Measurements from ENCODE around the gene C16orf95.

The C16orf95 gene

GRCh38 chr16:87330646-87331045 is 13.5 kb upstream of the C16orf95 start:
- DNase-seq = no peak

DNA sequence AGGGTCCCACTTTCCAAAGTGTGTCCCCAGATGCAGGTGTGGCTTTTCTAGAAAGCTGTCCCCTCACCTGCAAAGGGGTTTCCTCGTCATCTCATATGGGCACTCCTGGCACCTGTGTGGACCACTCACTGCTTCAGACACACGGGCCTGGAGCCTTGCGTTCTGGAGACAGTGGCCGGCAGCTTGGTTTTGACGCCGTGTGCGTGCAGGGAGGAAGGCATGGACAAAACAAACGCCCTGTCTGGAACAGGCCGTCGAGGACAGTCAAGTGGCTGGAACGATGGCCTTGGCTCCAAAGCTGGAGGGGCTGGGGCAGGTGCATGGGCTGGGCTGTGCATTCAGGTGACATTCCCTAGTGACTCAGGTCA is 13.0 kb upstream of the C16orf95 start:
- DNase-seq = no peak

DNA sequence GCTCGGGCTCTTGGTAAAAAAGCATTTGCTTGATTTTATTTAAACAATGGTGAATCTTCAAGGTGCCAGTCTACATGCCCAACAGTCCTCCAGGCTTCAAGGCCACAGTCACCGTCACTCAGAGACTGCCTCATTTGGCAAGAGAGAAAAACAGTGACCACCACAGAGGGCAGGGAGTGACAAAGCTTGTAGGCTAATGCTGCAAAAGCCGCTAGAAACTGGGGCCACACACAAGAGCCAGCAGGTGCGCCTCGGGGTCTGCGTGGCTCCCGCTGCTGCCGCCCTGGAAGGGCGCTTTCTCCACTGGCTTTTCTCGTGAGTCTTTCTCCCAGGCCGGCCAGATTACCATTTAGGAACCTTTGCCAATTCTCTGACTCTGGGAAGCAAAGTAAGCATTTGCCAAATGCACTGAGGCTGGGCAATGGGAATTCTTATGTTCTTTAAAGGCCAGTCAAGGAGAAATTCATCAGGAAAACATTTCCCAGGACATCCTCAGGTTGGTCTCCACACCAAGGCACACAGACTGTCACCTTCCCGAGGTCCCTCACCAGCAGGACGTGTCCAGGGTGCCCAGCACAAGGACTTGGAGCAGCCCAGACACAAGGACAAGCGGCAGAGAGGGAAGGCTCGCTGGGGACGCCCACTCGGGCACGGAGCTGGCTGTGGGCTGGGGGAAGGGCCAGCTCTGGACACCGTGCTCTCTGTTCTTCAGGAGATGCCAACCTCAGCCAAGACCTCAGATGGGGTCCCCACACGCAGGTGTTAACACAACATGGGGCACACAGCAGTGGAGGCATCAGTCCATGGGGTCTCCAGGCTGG is 12.5 kb upstream of the C16orf95 start:
- DNase-seq = no peak

DNA sequence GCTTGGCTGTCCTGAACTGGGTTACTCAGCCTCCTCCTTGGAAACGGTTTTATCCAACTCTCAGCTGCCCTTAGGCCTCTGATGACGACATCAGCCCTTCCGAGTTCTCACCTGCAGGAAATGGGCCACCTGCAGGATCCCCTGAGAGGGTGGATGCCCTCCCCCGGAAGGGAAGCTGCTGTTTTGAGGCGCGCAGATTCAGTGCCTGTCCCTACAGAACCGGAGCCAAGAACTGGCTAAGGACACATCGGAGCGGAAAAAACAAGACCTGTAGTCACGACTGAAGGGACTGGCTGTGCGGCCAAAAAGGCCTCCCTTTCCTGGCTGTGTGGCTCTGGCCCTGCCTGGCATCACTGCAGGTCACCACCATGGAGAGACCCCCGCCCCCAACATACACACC is 11.7 kb upstream of the C16orf95 start:
- peak; percentile 64 for DNase-seq

DNA sequence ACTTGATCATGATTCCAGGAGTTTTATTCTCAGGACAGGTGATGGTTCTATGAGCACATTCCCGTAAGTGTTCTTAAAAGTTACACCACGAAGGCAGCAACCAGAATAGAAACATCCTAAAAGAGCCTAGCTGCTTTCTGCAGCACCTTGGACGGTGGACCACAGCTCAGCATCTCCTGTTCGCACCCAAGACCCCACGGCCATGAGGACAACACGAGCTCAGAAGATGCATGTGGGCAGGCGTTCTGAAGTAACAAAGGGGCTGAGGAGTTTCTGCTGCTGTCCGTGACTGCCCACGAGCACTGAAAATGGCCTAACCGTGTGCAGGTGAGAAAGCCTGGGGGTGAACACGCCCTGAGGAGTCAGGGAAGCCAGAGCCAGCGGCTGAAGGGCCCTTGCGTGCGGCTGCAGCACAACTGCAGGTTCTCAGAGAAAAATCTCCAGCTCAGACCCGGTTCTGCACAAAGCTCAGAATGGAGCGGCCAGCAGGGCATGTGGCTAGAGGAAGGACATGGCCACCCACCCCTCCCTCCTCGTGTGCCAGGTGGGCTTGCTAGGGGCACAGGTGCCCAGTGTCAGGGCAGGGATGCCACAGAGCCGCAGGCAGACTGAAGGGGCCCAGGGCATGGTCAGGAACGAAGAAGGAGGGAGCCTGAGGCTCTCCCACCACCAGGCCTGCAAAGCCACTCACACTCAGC is 10.8 kb upstream of the C16orf95 start:
- DNase-seq = no peak

DNA sequence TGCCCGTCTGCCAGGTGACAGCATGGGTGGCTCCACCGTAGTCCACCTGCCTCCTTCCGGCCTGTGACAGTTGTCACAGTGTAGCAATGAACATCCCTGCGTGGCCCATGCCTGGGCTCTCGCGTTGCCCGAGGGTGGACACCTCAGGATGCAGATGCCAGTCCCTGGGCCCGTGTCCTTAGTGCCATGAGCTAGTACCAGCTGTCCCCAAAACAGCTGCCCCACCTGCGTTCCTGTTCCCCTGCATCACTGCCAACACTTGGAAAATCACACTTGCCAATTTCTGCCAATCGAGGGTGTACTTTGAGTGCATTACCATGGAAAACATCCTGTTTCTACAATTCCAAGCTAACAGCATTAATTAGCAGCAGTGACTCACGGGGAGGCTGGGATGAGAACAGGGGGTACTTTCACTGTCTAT is 9.0 kb upstream of the C16orf95 start:
- no peak for DNase-seq

DNA sequence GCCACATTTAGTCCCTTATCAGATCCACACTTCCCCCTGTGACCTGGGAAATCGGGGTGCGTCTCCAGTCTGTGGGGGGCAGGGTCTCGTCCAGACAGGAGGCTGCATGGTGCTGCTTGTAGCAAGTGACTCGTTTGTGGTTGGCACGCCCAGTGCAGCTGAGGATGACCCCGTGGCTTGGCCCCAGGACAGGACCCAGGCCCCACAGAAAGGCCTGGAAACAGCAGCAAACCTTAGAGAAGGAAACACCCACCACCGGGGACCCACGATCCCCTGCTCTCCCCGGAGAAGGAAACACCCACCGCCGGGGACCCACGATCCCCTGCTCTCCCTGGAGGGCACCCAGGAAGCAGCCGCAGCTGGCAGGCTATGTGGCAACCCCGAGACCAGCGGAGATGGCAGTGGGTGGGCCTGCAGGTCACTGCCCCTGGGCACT is 8.2 kb upstream of the C16orf95 start:
- DNase-seq = no peak

- DNase-seq = peak; percentile 41
Observed at GRCh38 chr16:87324411-87325275, 7.5 kb upstream of the C16orf95 start.

DNA sequence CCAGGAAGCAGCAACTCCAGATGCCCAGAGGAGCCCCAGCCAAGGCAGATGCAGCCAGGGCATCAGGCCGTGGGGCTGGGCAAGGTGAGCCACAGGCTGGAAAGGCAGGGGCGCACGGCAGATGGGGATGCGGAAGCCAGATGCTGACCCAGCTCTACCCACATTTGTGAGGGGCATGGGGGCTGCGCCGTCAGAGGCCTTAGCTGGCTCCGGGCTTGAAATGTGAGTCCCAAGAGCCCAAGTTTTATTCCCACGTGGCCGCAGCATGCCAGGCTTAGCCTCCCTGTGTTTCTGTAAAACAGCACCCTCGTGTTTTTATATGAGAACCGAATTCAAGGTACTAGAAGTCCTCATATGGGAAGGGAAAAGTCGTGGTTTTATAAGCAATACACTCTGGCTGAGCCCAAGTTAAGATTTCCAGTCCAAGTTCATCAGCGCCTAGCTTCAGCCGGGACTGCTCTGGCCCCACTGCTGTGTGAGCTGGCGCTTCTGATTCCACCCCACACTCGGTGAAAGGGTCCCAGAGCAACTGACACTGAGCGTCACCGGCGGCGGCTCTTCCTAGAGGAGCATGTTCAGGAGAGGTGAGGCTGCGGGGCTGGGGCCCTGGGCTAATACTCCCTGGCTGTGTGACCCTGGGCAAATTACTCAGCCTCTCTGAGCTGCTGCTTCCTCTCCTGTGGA is 6.7 kb upstream of the C16orf95 start:
- DNase-seq = no peak

DNA sequence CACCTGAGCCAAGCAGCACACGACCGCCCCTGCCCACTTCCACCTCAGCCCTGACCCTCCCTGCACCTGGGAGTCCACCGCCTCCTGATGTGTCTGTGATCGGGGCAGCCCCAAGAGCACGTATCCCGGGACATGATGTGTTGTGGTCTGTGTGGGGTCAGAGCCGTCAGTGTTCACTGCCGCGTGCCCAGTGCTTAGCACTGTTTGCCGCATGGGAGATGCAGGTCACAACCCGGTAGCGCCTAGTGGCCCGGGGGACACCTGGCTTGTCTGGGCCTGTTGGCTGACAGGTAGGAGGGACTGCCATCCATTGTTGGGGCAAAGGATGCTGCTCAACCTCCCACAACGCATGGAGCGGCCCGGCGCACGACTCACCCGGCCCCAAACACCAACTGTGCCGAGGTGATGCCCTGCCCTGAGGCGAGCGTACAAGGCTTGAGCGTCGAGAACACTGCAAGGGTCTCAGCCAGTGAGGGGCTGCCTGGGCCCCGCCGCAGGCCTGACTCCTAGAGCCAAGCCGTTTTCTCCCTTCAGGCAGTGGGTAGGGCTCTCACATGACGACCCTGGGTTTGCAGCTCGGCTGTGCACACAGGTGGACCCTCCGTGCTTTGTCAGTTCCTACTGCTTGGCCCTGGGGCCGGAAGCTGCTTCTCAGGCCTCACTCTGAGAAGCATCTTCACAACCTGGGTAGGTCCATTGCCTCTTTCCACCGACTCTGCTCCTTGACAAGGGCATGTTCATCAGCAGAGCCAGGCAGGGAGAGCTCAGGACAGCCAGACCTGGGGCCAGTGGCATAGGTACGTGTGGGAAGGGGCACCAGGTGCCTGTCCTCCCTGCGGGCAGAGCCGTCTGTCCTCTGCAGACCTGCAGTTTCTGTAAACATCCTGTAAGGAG is 5.9 kb upstream of the C16orf95 start:
- no peak for DNase-seq

DNA sequence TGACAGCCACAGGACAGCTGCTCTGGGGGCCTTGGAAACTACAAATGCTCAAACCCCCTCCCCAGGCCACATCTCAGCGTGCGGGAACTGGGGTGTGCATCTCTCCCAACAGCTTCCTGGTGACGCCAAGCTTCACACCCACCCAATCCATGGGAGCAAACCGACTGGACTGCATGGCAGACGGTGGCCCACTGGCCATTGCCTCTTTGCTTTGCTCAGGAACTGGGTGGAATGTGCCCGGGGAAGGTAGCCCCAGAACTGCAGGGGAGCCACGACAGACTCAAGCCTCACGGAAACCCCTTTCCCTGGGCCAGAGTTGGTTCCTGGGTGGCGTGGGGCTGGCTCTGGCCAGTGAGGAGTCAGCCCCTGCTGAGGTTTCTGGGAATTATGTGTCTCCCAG is 5.2 kb upstream of the C16orf95 start:
- DNase-seq = no peak

DNA sequence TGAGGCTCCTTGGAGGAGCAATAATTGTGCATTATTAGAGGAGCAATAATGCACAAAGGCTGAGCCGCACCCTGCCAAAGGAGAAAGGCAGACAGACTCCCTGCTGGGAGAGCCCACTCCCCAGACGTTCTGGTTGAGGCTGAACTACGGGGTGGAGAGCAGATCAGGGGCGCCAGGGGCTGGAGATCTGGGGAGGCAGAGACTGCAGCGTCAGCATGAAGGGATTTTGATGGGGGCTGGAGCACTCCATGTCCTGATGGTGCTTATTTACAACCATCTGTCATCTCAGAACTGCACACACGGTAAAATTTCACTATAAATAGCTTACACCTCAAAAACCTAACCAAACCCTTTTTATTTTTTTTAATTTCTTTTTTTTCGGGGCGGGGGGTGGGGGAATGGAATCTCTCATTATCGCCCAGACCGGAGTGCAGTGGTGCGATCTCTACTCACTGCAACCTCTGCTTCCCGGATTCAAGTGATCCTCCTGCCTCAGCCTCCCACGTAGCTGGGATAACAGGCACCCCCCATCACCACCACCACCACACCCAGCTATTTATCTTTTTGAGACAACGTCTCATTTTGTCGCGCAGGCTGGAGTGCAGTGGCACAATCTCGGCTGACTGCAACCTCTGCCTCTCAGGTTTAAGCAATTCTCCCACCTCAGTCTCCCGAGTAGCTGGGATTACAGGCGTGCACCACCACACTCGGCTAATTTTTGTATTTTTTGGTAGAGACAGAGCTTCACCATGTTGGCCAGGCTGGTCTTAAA is 4.3 kb upstream of the C16orf95 start:
- no peak for DNase-seq

- DNase-seq = no peak
Observed at GRCh38 chr16:87320510-87321227, 3.5 kb upstream of the C16orf95 start.

- DNase-seq = no peak
Observed at GRCh38 chr16:87319997-87320491, 2.9 kb upstream of the C16orf95 start.

GRCh38 chr16:87319011-87319410 is 1.8 kb upstream of the C16orf95 start:
- no peak for DNase-seq

- no peak for DNase-seq
Observed at GRCh38 chr16:87317750-87318644, 805 bp upstream of the C16orf95 start.

DNA sequence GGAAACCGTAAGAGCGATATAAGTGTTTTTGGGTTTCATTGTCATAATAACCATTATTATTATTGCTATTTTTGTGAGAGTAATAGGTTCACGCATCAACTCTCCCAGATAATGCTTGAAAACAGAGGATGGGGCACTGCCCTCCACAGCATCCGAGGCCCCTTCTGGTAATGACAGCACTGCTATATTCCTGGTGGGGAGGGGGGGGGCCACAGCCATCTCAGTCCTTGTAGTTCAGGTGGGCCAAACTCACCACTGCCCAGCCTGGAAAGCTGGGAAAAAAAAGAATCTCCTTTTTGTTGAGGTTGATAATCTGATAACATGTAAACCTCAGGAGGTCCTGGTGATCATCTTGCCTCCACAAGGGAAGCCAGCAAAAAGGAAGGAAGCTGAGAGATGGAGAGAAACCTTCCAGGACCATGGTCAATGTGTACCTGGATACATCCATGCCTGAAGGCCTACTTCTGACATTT is 706 bp downstream of the C16orf95 start:
- no peak for DNase-seq

DNA sequence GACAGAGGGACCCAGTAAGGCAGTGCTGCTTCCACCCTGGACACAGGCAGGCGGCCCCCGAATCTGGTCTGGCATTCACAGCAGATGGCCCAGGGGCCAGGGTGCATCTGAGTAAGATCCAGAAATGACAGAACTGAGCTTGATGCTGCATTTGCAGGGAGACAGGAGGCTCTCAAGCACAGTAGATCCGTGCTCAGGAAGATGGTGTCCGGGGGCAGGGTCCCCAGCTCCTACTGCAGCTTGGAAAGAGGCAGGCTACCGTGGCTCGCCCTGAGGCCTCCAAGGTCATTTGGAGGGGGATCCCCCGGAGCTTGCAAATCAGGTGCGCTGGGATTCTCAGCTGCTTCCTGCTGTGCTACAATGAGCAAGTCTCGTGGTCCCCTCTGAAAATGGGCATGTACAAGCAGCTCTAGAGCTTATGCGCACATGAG is 2.2 kb downstream of the C16orf95 start:
- no peak for DNase-seq

DNA sequence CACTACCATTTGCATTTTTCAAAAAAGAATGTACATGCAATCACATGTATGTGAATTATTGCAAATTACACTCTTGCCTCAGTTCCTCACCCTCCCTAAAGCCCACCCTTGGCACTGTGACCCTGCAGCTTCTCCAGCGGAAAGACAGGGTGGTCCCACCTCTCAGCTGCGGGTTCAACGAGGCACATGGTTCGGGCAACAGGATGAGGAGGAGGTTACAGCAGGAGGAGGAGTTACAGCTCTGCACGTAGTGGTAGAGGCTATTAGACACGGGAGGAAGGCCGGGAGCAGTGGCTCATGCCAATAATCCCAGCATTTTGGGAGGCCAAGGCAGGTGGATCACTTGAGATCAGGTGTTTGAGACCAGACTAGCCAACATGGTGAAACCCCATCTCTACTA is 5.2 kb downstream of the C16orf95 start:
- no peak for DNase-seq

All from NCI-H1436 (cell line).